ENCODE data around the gene PRTN3.
"Not testable (repeated sequence)": the region's sequence is repeated elsewhere in the genome, so short reads cannot be mapped to it uniquely, and the experiment has no call there.

Gene PRTN3

GRCh38 chr19:862581-863314 is 21.9 kb downstream of the PRTN3 start:
- DNase-seq (ENCODE audit: low read depth in 2 of 3, low spot score in 2 of 3): peak; percentile 25 to 63 (median 49)

DNA sequence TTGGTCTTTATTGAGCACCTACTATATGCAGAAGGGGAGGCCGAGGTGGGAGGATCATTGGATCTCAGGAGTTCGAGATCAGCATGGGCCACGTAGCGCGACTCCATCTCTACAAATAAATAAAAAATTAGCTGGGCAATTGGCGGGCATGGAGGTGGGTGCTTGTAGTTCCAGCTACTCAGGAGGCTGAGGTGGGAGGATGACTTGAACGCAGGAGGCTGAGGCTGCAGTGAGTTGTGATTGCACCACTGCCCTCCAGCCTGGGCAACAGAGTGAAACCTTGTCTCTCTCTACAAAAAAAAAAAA is 22.5 kb downstream of the PRTN3 start:
- no peak for DNase-seq (ENCODE audit: low read depth in 2 of 3, low spot score in 2 of 3)

DNA sequence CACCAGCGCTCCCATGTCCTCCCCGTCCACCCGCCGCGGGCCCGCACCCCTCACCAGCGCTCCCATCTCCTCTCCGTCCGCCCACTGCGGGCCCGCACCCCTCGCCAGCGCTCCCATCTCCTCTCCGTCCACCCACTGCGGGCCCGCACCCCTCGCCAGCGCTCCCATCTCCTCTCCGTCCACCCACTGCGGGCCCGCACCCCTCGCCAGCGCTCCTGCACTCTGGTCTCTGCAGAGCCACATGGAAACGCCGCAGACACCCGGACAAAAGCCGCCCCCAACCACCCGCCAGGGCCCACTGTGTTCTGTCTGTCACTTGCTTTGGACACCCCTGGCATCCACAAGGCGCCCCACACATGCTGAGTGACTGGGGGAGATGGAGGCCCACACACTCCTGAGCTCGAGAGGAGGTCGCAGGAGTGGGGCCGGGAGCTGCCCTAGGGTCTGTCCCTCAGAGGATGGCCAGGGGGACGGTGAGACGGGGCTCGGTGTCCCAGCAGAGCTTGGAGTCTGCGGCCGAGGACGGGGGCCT is 26.0 kb downstream of the PRTN3 start:
- DNase-seq (ENCODE audit: low read depth in 2 of 3, low spot score in 2 of 3): no peak

DNA sequence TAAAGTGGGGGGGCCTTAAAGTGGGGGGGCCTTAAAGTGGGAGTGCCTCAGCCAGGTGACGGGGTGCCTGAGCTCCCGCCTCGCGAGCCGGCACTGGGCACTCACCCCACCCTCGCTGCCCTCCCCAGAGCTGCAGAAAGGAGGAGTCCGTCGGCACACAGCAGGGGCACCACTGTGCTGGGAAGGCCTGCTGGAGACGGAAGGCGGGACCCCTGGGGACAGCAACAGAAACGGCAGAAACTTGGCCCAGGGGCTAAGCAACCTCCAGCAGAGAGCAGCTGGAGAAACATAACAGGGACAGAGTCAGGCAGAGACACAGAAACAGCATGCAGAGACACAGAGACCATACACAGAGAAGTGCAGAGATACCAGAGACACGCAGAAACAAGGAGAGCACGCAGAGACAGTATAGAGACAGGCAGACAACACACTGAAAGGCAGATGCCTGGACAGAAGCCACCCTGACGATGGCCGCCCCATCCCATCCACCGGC is 26.5 kb downstream of the PRTN3 start:
- DNase-seq (ENCODE audit: low read depth in 2 of 3, low spot score in 2 of 3): no peak

DNA sequence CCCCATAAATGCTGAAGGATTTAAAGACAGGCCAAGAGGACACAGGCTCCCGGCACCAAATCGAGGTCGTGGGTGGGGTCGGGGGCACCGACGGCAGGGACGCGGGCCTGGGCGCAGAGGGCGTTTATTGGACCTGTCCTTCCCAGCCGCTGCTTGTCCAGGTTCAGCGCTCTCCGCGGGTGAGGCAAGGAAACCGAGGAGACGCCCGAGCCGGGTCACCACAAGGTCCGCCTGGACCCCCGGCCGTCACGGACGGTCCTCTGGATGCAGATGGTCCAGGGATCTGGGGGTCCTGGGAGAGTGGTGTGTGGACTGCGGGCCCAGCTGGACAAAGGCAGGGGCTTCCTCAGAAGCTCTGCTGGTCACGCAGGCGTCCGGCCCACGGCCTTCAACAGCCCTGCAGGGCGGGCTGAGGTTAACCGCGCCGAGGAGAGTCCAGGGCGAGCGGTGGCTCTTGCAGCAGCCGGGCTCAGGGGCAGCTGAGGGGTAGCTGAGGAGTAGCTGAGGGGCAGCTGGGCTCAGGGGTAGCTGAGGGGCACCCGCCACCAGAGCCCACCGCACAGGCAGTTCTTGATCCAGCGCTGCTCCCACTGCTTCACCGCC is 27.2 kb downstream of the PRTN3 start:
- no peak for DNase-seq (ENCODE audit: low read depth in 2 of 3, low spot score in 2 of 3)

GRCh38 chr19:868458-869244 is 27.9 kb downstream of the PRTN3 start:
- DNase-seq (ENCODE audit: low read depth in 2 of 3, low spot score in 2 of 3): no peak

DNA sequence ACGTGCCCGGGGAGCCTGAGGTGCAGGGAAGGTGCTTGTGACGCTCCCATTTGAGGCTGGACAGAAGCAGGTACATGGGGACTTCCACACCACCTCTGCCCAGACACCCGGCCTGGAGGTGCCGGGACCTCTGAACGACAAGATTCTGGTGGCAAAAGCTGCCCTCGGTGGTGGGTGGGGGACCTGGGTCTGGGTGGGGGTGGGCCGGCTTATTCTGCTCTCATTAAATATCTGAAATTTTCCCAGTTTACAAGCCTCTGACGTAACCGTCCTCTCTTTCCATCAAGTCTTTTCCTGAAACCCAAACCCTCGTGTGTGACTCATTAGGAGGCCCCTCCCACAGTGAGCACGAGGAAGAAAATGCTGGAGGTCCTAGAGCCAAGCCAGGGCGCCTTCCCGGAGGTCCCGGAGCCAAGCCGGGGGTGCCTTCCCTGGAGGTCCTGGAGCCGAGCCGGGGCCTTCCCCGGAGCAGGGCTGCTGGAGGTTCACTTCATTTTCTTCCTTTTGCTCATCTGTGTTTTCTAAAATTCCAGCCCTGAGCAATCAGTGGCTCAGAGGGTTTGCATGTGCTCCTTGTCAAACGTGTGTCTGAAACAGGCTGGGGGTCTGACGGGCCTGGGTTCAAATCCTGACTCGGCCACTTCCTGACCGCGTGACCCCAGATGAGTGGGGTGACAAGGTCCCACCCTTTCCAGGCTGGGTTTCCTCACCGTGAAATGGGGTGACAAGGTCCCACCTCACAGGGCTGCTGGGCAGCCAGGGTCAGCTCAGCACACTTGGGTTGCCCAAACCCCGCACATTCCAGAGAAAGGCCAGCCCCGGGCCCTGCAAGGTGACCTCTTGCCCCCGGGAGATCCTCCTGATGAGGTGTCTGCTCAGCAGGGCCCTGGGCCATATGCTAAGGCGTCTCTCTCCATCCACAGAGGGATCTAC is 28.7 kb downstream of the PRTN3 start:
- DNase-seq (ENCODE audit: low read depth in 2 of 3, low spot score in 2 of 3): no peak

DNA sequence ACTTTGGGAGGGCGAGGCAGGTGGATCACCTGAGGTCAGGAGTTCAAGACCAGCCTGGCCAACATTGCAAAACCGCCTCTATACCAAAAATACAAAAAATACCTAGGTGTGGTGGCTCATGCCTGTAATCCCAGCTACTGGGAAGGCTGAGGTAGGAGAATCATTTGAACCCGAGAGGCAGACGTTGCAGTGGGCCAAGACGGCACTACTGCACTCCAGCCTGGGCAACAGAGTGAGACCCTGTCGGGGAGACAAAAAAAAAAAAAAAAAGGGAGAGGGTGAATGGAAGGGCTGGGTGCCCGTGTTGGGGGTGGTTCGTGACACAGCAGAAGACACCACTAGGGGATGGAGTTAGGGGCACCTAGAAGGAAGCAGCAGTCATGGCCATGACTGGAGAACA is 29.5 kb downstream of the PRTN3 start:
- DNase-seq (ENCODE audit: low read depth in 2 of 3, low spot score in 2 of 3): no peak

DNA sequence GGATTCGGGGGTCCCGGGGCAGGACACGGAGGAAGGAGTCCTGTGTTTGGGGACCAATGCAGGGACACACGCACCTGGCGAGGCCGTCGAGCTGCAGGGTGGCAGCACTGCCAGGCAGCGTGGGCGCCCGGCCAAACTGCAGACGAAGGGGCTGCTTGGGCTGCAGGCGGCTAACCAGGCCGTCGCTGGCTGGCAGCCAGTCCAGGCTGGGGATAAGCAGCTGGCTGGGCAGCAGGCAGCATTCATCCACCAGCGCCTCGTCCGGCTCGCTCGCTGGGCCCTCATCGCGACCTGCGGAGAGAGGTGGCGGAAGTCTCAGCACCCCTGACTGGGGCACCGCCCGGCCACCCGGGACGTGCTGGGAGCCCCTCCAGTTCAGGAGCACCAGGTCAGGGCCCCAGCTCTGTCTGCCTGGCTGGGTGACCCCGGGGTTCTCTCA is 30.2 kb downstream of the PRTN3 start:
- no peak for DNase-seq (ENCODE audit: low read depth in 2 of 3, low spot score in 2 of 3)

- no peak for DNase-seq (ENCODE audit: low read depth in 2 of 3, low spot score in 2 of 3)
These were observed 30.9 kb downstream of the PRTN3 start for GRCh38 chr19:871446-872265.

DNA sequence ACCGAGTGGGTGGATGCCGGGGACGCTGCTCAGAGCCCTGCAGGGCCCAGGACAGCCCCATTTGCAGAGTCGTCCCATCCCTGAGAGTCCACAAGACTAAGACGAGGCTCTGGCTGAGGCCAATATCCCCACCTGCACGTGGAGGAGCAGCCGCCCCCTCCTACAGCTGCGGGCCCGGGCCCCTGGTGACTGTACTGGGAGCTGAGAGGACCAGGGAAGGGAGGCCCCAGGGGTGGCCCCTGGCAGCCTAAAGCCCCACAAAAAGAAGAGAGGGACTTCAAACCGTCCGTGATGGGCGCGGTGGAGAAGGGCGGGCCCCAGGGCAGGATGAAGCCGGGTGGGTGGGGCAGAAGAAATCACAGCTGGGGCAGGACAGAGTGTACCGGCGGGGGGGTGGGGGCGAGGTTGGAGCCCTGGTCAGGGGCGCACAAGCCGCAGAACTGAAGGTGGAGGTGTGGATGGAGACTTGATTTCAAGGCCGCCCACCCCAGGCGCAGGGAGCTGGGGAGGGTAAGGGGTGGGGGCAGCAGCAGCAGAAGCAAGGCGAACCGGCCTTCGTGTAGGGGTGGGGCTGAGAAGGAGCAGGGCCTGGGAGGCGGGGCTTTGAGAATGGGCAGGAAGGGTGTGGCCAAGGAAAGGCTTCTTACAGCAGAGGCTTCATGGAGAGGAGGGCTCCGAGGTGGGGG is 31.6 kb downstream of the PRTN3 start:
- DNase-seq (ENCODE audit: low read depth in 2 of 3, low spot score in 2 of 3): peak in 2 of 3 experiments; percentile 51 to 56

- peak in 1 of 3 experiments; percentile 44 for DNase-seq (ENCODE audit: low read depth in 2 of 3, low spot score in 2 of 3)
These were observed 32.3 kb downstream of the PRTN3 start for GRCh38 chr19:873084-873483.

DNA sequence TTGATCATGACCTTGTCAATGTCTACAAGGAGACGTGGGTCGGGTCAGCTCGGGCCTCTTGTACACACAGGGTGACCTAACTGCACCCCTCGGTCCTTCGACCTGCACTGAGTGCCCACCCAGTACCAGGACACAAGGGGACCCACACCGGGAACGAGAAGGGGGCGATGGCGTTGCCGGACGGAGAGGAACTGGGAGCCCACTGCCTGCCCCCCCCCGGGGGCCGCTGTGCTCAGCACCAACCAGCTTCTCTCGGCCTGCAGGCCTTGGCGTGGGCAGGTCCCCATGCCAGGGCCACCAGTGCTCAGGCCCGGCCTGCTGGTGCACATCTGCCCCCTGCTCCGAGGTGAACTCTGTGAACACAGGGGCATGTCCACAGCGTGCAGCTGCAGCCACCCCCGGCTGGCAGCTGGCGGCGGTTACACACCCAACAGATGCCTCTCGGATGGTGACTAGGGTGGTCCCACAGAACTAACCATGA is 32.8 kb downstream of the PRTN3 start:
- DNase-seq (ENCODE audit: low read depth in 2 of 3, low spot score in 2 of 3): no peak

DNA sequence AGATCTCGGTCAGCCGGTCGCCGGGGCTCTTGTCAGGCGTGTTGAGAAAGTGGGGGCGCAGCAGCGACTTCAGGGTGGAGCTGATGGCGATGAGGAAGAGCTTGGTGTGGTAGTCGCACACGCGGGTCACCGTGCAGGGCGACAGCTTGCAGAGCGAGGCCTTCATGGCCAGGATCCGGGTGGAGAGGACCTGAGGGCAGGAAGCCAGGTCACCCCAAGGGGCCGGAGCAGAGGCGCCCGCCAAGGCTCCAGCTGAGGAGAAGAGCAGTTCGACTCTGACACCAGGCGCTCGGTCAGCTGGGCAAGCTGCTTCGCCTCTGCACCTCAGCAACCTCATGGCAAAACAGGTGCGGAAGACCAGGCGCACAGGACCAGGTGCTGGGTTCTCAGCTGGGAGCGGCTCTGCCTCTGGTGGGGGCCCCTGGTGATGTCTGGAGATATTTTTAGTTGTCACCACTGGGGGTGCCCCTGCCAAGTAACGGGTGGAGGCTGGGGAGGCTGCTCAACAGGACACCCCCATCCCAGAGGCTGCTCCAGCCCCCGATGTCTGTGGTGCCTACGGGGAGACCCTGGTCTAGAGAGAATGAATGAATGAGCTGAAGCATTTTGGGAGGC is 34.6 kb downstream of the PRTN3 start:
- no peak for DNase-seq (ENCODE audit: low read depth in 2 of 3, low spot score in 2 of 3)

DNA sequence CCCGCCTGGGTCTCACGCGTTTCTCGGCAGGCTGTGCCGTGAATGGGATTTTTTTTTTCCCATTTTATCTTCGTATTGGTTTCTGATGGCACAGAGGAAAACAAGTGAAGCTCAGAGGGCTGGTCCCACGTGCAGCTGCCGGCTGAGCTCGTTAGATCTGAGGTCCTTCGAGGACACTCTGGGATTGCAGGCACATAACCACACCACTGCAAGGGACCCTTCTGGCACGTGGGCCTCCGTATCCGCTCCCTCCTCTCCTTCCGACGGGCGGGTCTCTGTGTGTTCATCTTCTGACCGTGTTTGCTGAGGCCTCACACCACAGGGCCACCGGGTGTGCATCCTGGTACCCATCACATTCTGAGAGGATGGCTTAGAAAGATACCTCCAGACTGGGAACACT is 35.3 kb downstream of the PRTN3 start:
- no peak for DNase-seq (ENCODE audit: low read depth in 2 of 3, low spot score in 2 of 3)

- DNase-seq (ENCODE audit: low read depth in 2 of 3, low spot score in 2 of 3): no peak
These were observed 36.0 kb downstream of the PRTN3 start for GRCh38 chr19:876780-877314.

DNA sequence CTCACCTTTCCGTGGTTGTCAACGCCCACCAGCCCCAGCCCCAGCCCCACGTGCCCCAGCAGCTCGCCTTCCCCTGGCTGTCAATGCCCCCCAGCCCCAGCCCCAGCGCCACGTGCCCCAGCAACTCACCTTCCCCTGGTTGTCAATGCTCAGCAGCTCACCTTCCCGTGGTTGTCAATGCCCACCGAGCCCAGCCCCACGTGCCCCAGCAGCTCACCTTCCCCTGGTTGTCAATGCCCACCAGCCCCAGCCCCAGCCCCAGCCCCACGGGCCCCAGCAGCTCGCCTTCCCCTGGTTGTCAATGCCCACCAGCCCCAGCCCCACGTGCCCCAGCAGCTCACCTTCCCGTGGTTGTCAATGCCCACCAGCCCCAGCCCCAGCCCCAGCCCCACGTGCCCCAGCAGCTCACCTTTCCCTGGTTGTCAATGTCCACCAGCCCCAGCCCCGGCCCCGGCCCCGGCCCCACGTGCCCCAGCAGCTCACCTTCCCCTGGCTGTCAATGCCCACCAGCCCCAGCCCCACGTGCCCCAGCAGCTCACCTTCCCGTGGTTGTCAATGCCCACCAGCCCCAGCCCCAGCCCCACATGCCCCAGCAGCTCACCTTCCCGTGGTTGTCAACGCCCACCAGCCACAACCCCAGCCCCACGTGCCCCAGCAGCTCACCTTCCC is 37.3 kb downstream of the PRTN3 start:
- DNase-seq (ENCODE audit: low read depth in 2 of 3, low spot score in 2 of 3): not testable (repeated sequence)

Measured in activated CD8-positive, alpha-beta memory T cell treated with anti-CD3 and anti-CD28 coated beads for 48 hours (primary cell).